ENCODE data around the gene RMND5B.

Gene RMND5B

GRCh38 chr5:178103612-178104011, 27.2 kb upstream of the RMND5B start:
- H3K9me3 ChIP-seq (ENCODE audit: control insufficient read depth, low read length): no peaks in the 10 kb centered on the region
- H3K4me1 ChIP-seq (ENCODE audit: control insufficient read depth, insufficient read depth, low read length): peaks cover 10% of the 10 kb centered on the region
- H3K27me3 ChIP-seq (ENCODE audit: control insufficient read depth, insufficient read depth, low read length, poor library complexity, severe bottlenecking): no peaks in the 10 kb centered on the region
- no peak overlapping the region for H3K27ac ChIP-seq (ENCODE audit: insufficient read depth, low read depth, low read length, poor library complexity, severe bottlenecking)
- 91% methylated on average over 12 of the region's 12 CpGs for WGBS, 2 experiments
- H3K4me3 ChIP-seq (ENCODE audit: insufficient read depth, low read depth, low read length): no peak overlapping the region
- no peaks in the 10 kb centered on the region for H3K36me3 ChIP-seq (ENCODE audit: control insufficient read depth, insufficient read depth, low read length)

GRCh38 chr5:178104492-178104891, 26.3 kb upstream of the RMND5B start:
- Histone ChIP-seq H3K4me3 (ENCODE audit: insufficient read depth, low read depth, low read length) (no peak overlapping the region), H3K4me1 (ENCODE audit: control insufficient read depth, insufficient read depth, low read length) (peaks cover 14% of the 10 kb centered on the region), H3K9me3 (ENCODE audit: control insufficient read depth, low read length) (no peaks in the 10 kb centered on the region), H3K27me3 (ENCODE audit: control insufficient read depth, insufficient read depth, low read length, poor library complexity, severe bottlenecking) (no peaks in the 10 kb centered on the region), H3K27ac (ENCODE audit: insufficient read depth, low read depth, low read length, poor library complexity, severe bottlenecking) (no peak overlapping the region), H3K36me3 (ENCODE audit: control insufficient read depth, insufficient read depth, low read length) (no peaks in the 10 kb centered on the region)
- 88 to 95% methylated on average over 5 of the region's 5 CpGs for WGBS, 2 experiments

GRCh38 chr5:178106086-178106485, 24.7 kb upstream of the RMND5B start:
- H3K36me3 ChIP-seq (ENCODE audit: control insufficient read depth, insufficient read depth, low read length): no peaks in the 10 kb centered on the region
- H3K27ac ChIP-seq (ENCODE audit: insufficient read depth, low read depth, low read length, poor library complexity, severe bottlenecking): no peak overlapping the region
- no peak overlapping the region for H3K4me3 ChIP-seq (ENCODE audit: insufficient read depth, low read depth, low read length)
- 69 to 73% methylated on average over 4 of the region's 4 CpGs for WGBS, 2 experiments
- H3K9me3 ChIP-seq (ENCODE audit: control insufficient read depth, low read length): no peaks in the 10 kb centered on the region
- peaks cover 14% of the 10 kb centered on the region for H3K4me1 ChIP-seq (ENCODE audit: control insufficient read depth, insufficient read depth, low read length)
- H3K27me3 ChIP-seq (ENCODE audit: control insufficient read depth, insufficient read depth, low read length, poor library complexity, severe bottlenecking): no peaks in the 10 kb centered on the region

GRCh38 chr5:178106556-178107239, 24.1 kb upstream of the RMND5B start:
- Histone ChIP-seq H3K27ac (ENCODE audit: insufficient read depth, low read depth, low read length, poor library complexity, severe bottlenecking) (no peak overlapping the region), H3K27me3 (ENCODE audit: control insufficient read depth, insufficient read depth, low read length, poor library complexity, severe bottlenecking) (no peaks in the 10 kb centered on the region), H3K4me1 (ENCODE audit: control insufficient read depth, insufficient read depth, low read length) (peaks cover 14% of the 10 kb centered on the region), H3K36me3 (ENCODE audit: control insufficient read depth, insufficient read depth, low read length) (no peaks in the 10 kb centered on the region), H3K4me3 (ENCODE audit: insufficient read depth, low read depth, low read length) (no peak overlapping the region), H3K9me3 (ENCODE audit: control insufficient read depth, low read length) (no peaks in the 10 kb centered on the region)
- WGBS, 2 experiments: 95% methylated on average over 13 of the region's 13 CpGs

GRCh38 chr5:178107756-178108310, 23.0 kb upstream of the RMND5B start:
- Histone ChIP-seq H3K9me3 (ENCODE audit: control insufficient read depth, low read length) (no peaks in the 10 kb centered on the region), H3K4me1 (ENCODE audit: control insufficient read depth, insufficient read depth, low read length) (peaks cover 14% of the 10 kb centered on the region), H3K36me3 (ENCODE audit: control insufficient read depth, insufficient read depth, low read length) (no peaks in the 10 kb centered on the region), H3K4me3 (ENCODE audit: insufficient read depth, low read depth, low read length) (no peak overlapping the region), H3K27ac (ENCODE audit: insufficient read depth, low read depth, low read length, poor library complexity, severe bottlenecking) (no peak overlapping the region), H3K27me3 (ENCODE audit: control insufficient read depth, insufficient read depth, low read length, poor library complexity, severe bottlenecking) (peaks cover 4% of the 10 kb centered on the region)
- WGBS, 2 experiments: 43 to 49% methylated on average over 5 of the region's 5 CpGs

GRCh38 chr5:178108446-178108845, 22.4 kb upstream of the RMND5B start:
- no peaks in the 10 kb centered on the region for H3K36me3 ChIP-seq (ENCODE audit: control insufficient read depth, insufficient read depth, low read length)
- 84 to 87% methylated on average over 7 of the region's 7 CpGs for WGBS, 2 experiments
- H3K4me3 ChIP-seq (ENCODE audit: insufficient read depth, low read depth, low read length): no peak overlapping the region
- H3K4me1 ChIP-seq (ENCODE audit: control insufficient read depth, insufficient read depth, low read length): peaks cover 14% of the 10 kb centered on the region
- H3K27ac ChIP-seq (ENCODE audit: insufficient read depth, low read depth, low read length, poor library complexity, severe bottlenecking): no peak overlapping the region
- H3K9me3 ChIP-seq (ENCODE audit: control insufficient read depth, low read length): no peaks in the 10 kb centered on the region
- peaks cover 4% of the 10 kb centered on the region for H3K27me3 ChIP-seq (ENCODE audit: control insufficient read depth, insufficient read depth, low read length, poor library complexity, severe bottlenecking)

- Histone ChIP-seq H3K27ac (ENCODE audit: insufficient read depth, low read depth, low read length, poor library complexity, severe bottlenecking) (no peak overlapping the region), H3K27me3 (ENCODE audit: control insufficient read depth, insufficient read depth, low read length, poor library complexity, severe bottlenecking) (peaks cover 4% of the 10 kb centered on the region), H3K4me1 (ENCODE audit: control insufficient read depth, insufficient read depth, low read length) (peaks cover 14% of the 10 kb centered on the region), H3K36me3 (ENCODE audit: control insufficient read depth, insufficient read depth, low read length) (no peaks in the 10 kb centered on the region), H3K4me3 (ENCODE audit: insufficient read depth, low read depth, low read length) (no peak overlapping the region), H3K9me3 (ENCODE audit: control insufficient read depth, low read length) (no peaks in the 10 kb centered on the region)
Observed at GRCh38 chr5:178108966-178109365, 21.8 kb upstream of the RMND5B start.

GRCh38 chr5:178110511-178110910, 20.3 kb upstream of the RMND5B start:
- peaks cover 14% of the 10 kb centered on the region for H3K4me1 ChIP-seq (ENCODE audit: control insufficient read depth, insufficient read depth, low read length)
- no peak overlapping the region for H3K27ac ChIP-seq (ENCODE audit: insufficient read depth, low read depth, low read length, poor library complexity, severe bottlenecking)
- WGBS, 2 experiments: 92 to 94% methylated on average over 9 of the region's 9 CpGs
- no peak overlapping the region for H3K4me3 ChIP-seq (ENCODE audit: insufficient read depth, low read depth, low read length)
- H3K36me3 ChIP-seq (ENCODE audit: control insufficient read depth, insufficient read depth, low read length): no peaks in the 10 kb centered on the region
- H3K9me3 ChIP-seq (ENCODE audit: control insufficient read depth, low read length): no peaks in the 10 kb centered on the region
- peaks cover 4% of the 10 kb centered on the region for H3K27me3 ChIP-seq (ENCODE audit: control insufficient read depth, insufficient read depth, low read length, poor library complexity, severe bottlenecking)

GRCh38 chr5:178111925-178112324, 18.9 kb upstream of the RMND5B start:
- no peaks in the 10 kb centered on the region for H3K9me3 ChIP-seq (ENCODE audit: control insufficient read depth, low read length)
- H3K4me3 ChIP-seq (ENCODE audit: insufficient read depth, low read depth, low read length): no peak overlapping the region
- H3K36me3 ChIP-seq (ENCODE audit: control insufficient read depth, insufficient read depth, low read length): no peaks in the 10 kb centered on the region
- H3K4me1 ChIP-seq (ENCODE audit: control insufficient read depth, insufficient read depth, low read length): peaks cover 20% of the 10 kb centered on the region
- H3K27me3 ChIP-seq (ENCODE audit: control insufficient read depth, insufficient read depth, low read length, poor library complexity, severe bottlenecking): peaks cover 4% of the 10 kb centered on the region
- no peak overlapping the region for H3K27ac ChIP-seq (ENCODE audit: insufficient read depth, low read depth, low read length, poor library complexity, severe bottlenecking)
- WGBS, 2 experiments: 93 to 94% methylated on average over 3 of the region's 3 CpGs

- no peaks in the 10 kb centered on the region for H3K9me3 ChIP-seq (ENCODE audit: control insufficient read depth, low read length)
- H3K27ac ChIP-seq (ENCODE audit: insufficient read depth, low read depth, low read length, poor library complexity, severe bottlenecking): no peak overlapping the region
- peaks cover 4% of the 10 kb centered on the region for H3K27me3 ChIP-seq (ENCODE audit: control insufficient read depth, insufficient read depth, low read length, poor library complexity, severe bottlenecking)
- no peaks in the 10 kb centered on the region for H3K36me3 ChIP-seq (ENCODE audit: control insufficient read depth, insufficient read depth, low read length)
- WGBS, 2 experiments: 88 to 90% methylated on average over 5 of the region's 5 CpGs
- H3K4me3 ChIP-seq (ENCODE audit: insufficient read depth, low read depth, low read length): peak overlapping the region; percentile 80
- peaks cover 26% of the 10 kb centered on the region for H3K4me1 ChIP-seq (ENCODE audit: control insufficient read depth, insufficient read depth, low read length)
Observed at GRCh38 chr5:178112545-178112944, 18.3 kb upstream of the RMND5B start.
